B cell (primary cell): ENCODE data around the gene CORO1C. TPM values are rescaled to one million over a fixed set of nuclear protein-coding genes. Genes with fewer than 3 reads are reported as not detected.
"Not testable (repeated sequence)": the region's sequence is repeated elsewhere in the genome, so short reads cannot be mapped to it uniquely, and the experiment has no call there.

Source experiments
- ATAC-seq: fragments of 200-7000 bp; cut with Tn5 transposase; one replicate; pipeline ENCODE4 v1.10.0; 2021; ENCODE audit warnings: low read depth, mild to moderate bottlenecking, moderate number of reproducible peaks, moderate library complexity
- CTCF ChIA-PET: fragments of 350-600 bp; sonication (Branson Sonifier 250); formaldehyde crosslinking; loops from one replicate; lab custom pipeline; 2021; ENCODE audit warnings: antibody characterized with exemption, inconsistent platforms; lab: Charles Lee
- POLR2A ChIA-PET: fragments of 350-600 bp; sonication (Branson Sonifier 250); formaldehyde crosslinking; loops from one replicate; lab custom pipeline; 2021; ENCODE audit warnings: antibody characterized with exemption; lab: Charles Lee
- DNase-seq: peaks from one replicate; pipeline ENCODE4 v3.0.0; 2013
- H2AFZ ChIP-seq: 2 replicates; pipeline ENCODE4 v1.6.1; 2012; ENCODE audit warnings: mild to moderate bottlenecking, low read depth, low read length; ENCODE audit not compliant: insufficient read depth, poor library complexity, severe bottlenecking
- H3K27ac ChIP-seq, 2 donors: 1 replicate in 1 of 2; 2 replicates in 1 of 2; pipeline ENCODE4 v1.5.1; 2012 to 2013; ENCODE audit warnings: low read length in 2 of 2, mild to moderate bottlenecking in 2 of 2, moderate library complexity in 1 of 2
- H3K27me3 ChIP-seq, 4 experiments: fragments of 200-600 bp in 1 of 4; sonication (generic) in 1 of 4; replicated peaks in 1 of 4; 1 replicate in 2 of 4; 2 replicates in 2 of 4; pipeline versions ENCODE4 v1.6.1 to v1.7.0; 2013 to 2016; ENCODE audit warnings: low read length in 3 of 4, mild to moderate bottlenecking in 2 of 4, mixed read lengths in 1 of 4, moderate library complexity in 1 of 4; ENCODE audit not compliant: insufficient read depth in 4 of 4, control insufficient read depth in 3 of 4; ENCODE audit errors: control extremely low read depth in 1 of 4
- H3K36me3 ChIP-seq, 2 experiments: replicated peaks in 1 of 2; 1 replicate in 1 of 2; 2 replicates in 1 of 2; pipeline versions ENCODE4 v1.6.1 to v1.7.1; 2013; ENCODE audit warnings: low read length in 1 of 2; ENCODE audit not compliant: insufficient read depth in 2 of 2, control insufficient read depth in 1 of 2; ENCODE audit errors: control extremely low read depth in 1 of 2, extremely low read depth in 1 of 2
- H3K4me1 ChIP-seq, 2 donors: fragments of 200-600 bp in 1 of 2; sonication (generic) in 1 of 2; 1 replicate in 1 of 2; 2 replicates in 1 of 2; pipeline versions ENCODE4 v1.5.1 to v1.6.1; 2013 to 2017; ENCODE audit warnings: low read length in 2 of 2; ENCODE audit not compliant: control insufficient read depth in 2 of 2, insufficient read depth in 2 of 2
- H3K4me2 ChIP-seq: replicated peaks from 2 replicates; pipeline ENCODE3; 2012; ENCODE audit warnings: mild to moderate bottlenecking, low read depth, low read length; ENCODE audit not compliant: poor library complexity, severe bottlenecking
- H3K4me3 ChIP-seq, 5 experiments: fragments of 200-600 bp in 1 of 5; sonication (generic) in 1 of 5; 1 replicate in 3 of 5; 2 replicates in 2 of 5; pipeline versions ENCODE4 v1.5.1 to v1.7.0; 2011 to 2016; ENCODE audit warnings: low read length in 4 of 5, mild to moderate bottlenecking in 4 of 5, low read depth in 2 of 5, control low read depth in 1 of 5, moderate library complexity in 1 of 5; ENCODE audit not compliant: insufficient read depth in 1 of 5; ENCODE audit errors: control extremely low read depth in 1 of 5, extremely low read depth in 1 of 5
- H3K79me2 ChIP-seq: fragments of 200-600 bp; sonication (generic); one replicate; pipeline ENCODE4 v1.6.0; 2016; ENCODE audit warnings: low read length; ENCODE audit not compliant: control insufficient read depth, insufficient read depth
- H3K9ac ChIP-seq: fragments of 200-600 bp; sonication (generic); 2 replicates; pipeline ENCODE4 v1.6.1; 2017; ENCODE audit warnings: mild to moderate bottlenecking, low read length, moderate library complexity
- H3K9me3 ChIP-seq, 3 donors: one replicate each; pipeline versions ENCODE4 v1.6.1 to v1.7.1; 2013; ENCODE audit warnings: low read length in 2 of 3; ENCODE audit not compliant: control insufficient read depth in 2 of 3, insufficient read depth in 1 of 3; ENCODE audit errors: control extremely low read depth in 1 of 3
- H4K20me1 ChIP-seq: 2 replicates; pipeline ENCODE4 v1.6.0; 2012; ENCODE audit warnings: mild to moderate bottlenecking, low read length; ENCODE audit not compliant: insufficient read depth, control insufficient read depth, poor library complexity, severe bottlenecking
- H3K27ac Mint-ChIP-seq: one replicate; pipeline ENCODE4 v1.8.0; 2021; ENCODE audit warnings: mixed read lengths
- H3K27me3 Mint-ChIP-seq: one replicate; pipeline ENCODE4 v1.8.0; 2021; ENCODE audit warnings: mixed read lengths
- H3K4me1 Mint-ChIP-seq: one replicate; pipeline ENCODE4 v1.8.0; 2021; ENCODE audit warnings: mixed read lengths
- H3K4me3 Mint-ChIP-seq: one replicate; pipeline ENCODE4 v1.8.0; 2021; ENCODE audit warnings: mixed read lengths
- H3K9me3 Mint-ChIP-seq: one replicate; pipeline ENCODE4 v1.8.0; 2022; ENCODE audit warnings: mixed read lengths; ENCODE audit not compliant: insufficient read depth
- EZH2 ChIP-seq: IDR thresholded peaks from 2 replicates; pipeline ENCODE4 v1.6.1; 2012; ENCODE audit warnings: borderline replicate concordance, low read depth, mild to moderate bottlenecking, moderate library complexity, low read length; ENCODE audit not compliant: insufficient read depth, poor library complexity, severe bottlenecking
- WGBS: methylation state at CpG from one replicate; pipeline ENCODE4 v1.1.5; 2013; ENCODE audit warnings: missing lambda C conversion rate; ENCODE audit not compliant: insufficient coverage; 5-methylcytosine and 5-hydroxymethylcytosine counted together
- intact Hi-C: fragments of 100-400 bp; cut with micrococcal nuclease; formaldehyde crosslinking; loops from one replicate; pipeline ENCODE4 v1.10.0; 2022
- polyA plus RNA-seq: library from polyadenylated mRNA; depleted of rRNA; stranded (reverse); fragments of >200 nt; gene quantifications from 2 replicates; pipeline ENCODE4 v1.2.3, GENCODE V29; 2012
- total RNA-seq, 2 donors: library from RNA; stranded (reverse); fragments of 120-200 nt in 1 of 2; gene quantifications; 1 replicate in 1 of 2; 2 replicates in 1 of 2; pipeline versions ENCODE4 v1.2.3 to v1.2.4, GENCODE V29; 2013 to 2022
- TF ChIP-seq, protein P1 (sequence below): fragments of 200-600 bp; IDR thresholded peaks from one replicate; pipeline ENCODE4 v1.8.0; 2022; ENCODE audit warnings: antibody characterized with exemption, mild to moderate bottlenecking

Gene CORO1C
- total and polyA plus RNA-seq, 2 donors (not counting 1 experiment from before 2014, with no cell fraction given): 19.2 to 68.0 TPM

DNA sequence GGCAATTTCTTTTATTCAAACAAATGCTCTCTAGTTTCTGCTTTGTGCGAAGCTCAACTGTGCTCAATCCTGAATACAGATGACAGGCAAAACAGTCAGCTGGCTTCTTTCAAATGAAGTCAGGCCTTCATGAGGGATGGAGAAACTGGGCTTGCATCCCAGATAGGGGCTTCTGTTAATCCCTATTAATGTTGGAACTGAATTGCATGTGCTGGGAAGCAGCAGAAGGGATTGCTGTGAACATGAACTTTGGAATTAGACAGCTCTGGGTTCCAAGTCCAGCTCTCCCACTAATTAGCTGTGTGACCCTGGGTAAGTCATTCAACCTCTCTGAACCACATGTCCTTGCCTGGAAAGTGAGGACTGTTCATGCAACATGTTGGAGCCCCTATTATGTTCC is 21.1 kb upstream of the CORO1C start:
- no peaks in the 10 kb centered on the region for H3K27me3 Mint-ChIP-seq
- no peaks in the 10 kb centered on the region for H4K20me1 ChIP-seq
- H3K9ac ChIP-seq: no peak overlapping the region
- H3K27ac Mint-ChIP-seq: no peak overlapping the region
- no peak overlapping the region for H3K4me3 Mint-ChIP-seq
- ChIA-PET CTCF (interaction anchor here (1.0 kb wide), 1 partner anchor 9 kb away, joined by 3 read pairs; no protein-coding TSS in a partner anchor), POLR2A (no interaction called here)
- H3K4me3 ChIP-seq: no peak overlapping the region
- H3K4me2 ChIP-seq: no peak overlapping the region
- no peak overlapping the region for H3K27ac ChIP-seq
- peaks cover 0 to 2% (median 0%) of the 10 kb centered on the region in 3 donors for H3K9me3 ChIP-seq
- no peaks in the 10 kb centered on the region for H3K9me3 Mint-ChIP-seq
- H3K4me1 Mint-ChIP-seq: no peaks in the 10 kb centered on the region
- H3K27me3 ChIP-seq: no peaks in the 10 kb centered on the region
- H3K4me1 ChIP-seq: no peaks in the 10 kb centered on the region
- ATAC-seq (no peak), DNase-seq (no peak)
- TF ChIP-seq, protein P1, sequence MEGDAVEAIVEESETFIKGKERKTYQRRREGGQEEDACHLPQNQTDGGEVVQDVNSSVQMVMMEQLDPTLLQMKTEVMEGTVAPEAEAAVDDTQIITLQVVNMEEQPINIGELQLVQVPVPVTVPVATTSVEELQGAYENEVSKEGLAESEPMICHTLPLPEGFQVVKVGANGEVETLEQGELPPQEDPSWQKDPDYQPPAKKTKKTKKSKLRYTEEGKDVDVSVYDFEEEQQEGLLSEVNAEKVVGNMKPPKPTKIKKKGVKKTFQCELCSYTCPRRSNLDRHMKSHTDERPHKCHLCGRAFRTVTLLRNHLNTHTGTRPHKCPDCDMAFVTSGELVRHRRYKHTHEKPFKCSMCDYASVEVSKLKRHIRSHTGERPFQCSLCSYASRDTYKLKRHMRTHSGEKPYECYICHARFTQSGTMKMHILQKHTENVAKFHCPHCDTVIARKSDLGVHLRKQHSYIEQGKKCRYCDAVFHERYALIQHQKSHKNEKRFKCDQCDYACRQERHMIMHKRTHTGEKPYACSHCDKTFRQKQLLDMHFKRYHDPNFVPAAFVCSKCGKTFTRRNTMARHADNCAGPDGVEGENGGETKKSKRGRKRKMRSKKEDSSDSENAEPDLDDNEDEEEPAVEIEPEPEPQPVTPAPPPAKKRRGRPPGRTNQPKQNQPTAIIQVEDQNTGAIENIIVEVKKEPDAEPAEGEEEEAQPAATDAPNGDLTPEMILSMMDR: no peak
- TF ChIP-seq EZH2: no peak
- intact Hi-C loops: no loop called here
- no peaks in the 10 kb centered on the region for H3K79me2 ChIP-seq
- WGBS: 100% methylated on average over 1 of the region's 1 CpG
- H2AFZ ChIP-seq: no peak overlapping the region
- H3K36me3 ChIP-seq: no peaks in the 10 kb centered on the region

DNA sequence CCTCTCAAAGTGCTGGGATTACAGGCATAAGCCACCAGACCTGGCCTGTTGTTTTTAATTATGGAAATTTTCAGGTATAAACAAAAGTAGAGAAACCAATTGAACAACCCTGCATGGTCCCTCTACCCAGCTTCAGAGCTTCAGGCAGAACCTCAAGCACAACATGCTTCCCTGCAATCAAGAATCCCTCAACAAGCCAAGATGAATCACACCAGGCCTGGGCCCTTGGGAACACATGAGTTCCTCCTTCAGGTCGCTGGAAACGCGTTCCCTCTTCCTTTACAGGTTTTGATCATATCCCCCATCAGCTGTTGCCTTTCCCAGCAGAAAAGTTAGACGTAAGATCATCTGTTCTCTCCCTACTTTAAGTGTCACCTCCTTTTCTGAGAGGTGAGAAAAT is 20.5 kb upstream of the CORO1C start:
- Histone ChIP-seq H3K4me2 (no peak overlapping the region), H3K27ac (no peak overlapping the region), H3K79me2 (no peaks in the 10 kb centered on the region), H3K36me3 (no peaks in the 10 kb centered on the region), H3K9me3 (peaks cover 0 to 2% (median 0%) of the 10 kb centered on the region in 3 donors), H4K20me1 (no peaks in the 10 kb centered on the region), H2AFZ (no peak overlapping the region), H3K9ac (no peak overlapping the region), H3K4me1 (no peaks in the 10 kb centered on the region), H3K4me3 (no peak overlapping the region), H3K27me3 (no peaks in the 10 kb centered on the region)
- WGBS: 76% methylated on average over 3 of the region's 4 CpGs
- intact Hi-C loops: no loop called here
- no peak for DNase-seq
- Mint-ChIP-seq H3K27ac (no peak overlapping the region), H3K4me3 (no peak overlapping the region), H3K9me3 (no peaks in the 10 kb centered on the region), H3K27me3 (no peaks in the 10 kb centered on the region), H3K4me1 (no peaks in the 10 kb centered on the region)
- ChIA-PET CTCF (interaction anchor here (1.0 kb wide), 1 partner anchor 8 kb away, joined by 3 read pairs; no protein-coding TSS in a partner anchor), POLR2A (no interaction called here)
- no peak for TF ChIP-seq EZH2
- TF ChIP-seq, protein P1: no peak
- ATAC-seq: no peak

DNA sequence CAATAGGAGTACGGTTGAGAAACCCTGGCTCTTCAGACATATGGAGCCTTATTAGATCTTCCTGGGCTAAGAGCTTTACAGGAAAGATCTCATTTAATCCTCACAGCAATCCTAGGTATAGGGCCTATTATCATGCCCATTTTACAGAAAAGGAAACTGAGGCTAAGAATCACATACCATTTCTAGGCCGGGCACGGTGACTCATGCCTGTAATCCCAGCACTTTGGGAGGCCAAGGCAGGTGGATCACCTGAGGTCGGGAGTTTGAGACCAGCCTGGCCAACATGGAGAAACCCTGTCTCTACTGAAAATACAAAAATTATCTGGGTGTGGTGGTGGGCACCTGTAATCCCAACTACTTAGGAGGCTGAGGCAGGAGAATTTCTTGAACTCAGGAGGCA is 19.7 kb upstream of the CORO1C start:
- POLR2A ChIA-PET, H3K9me3 ChIP-seq, H3K4me3 Mint-ChIP-seq, H3K4me1 ChIP-seq, H2AFZ ChIP-seq, H3K4me1 Mint-ChIP-seq, H3K27me3 ChIP-seq, H4K20me1 ChIP-seq, H3K27ac ChIP-seq, H3K4me2 ChIP-seq, H3K79me2 ChIP-seq, ATAC-seq, H3K27me3 Mint-ChIP-seq, intact Hi-C loops, H3K9ac ChIP-seq, H3K9me3 Mint-ChIP-seq, H3K4me3 ChIP-seq, DNase-seq, H3K27ac Mint-ChIP-seq, CTCF ChIA-PET, H3K36me3 ChIP-seq: not testable (repeated sequence)
- 100% methylated on average over 1 of the region's 4 CpGs for WGBS
